NCI-H1694 (cell line): ENCODE results near the gene SIGLEC11.
A peak's percentile ranks its signal among the peaks of the same experiment; 100 is the strongest.
"Not testable (repeated sequence)": the region's sequence is repeated elsewhere in the genome, so short reads cannot be mapped to it uniquely, and the experiment has no call there.

Source experiments
- DNase-seq: peaks from one replicate; lab custom pipeline; 2025; lab: John Stamatoyannopoulos, UW

SIGLEC11 gene

DNA sequence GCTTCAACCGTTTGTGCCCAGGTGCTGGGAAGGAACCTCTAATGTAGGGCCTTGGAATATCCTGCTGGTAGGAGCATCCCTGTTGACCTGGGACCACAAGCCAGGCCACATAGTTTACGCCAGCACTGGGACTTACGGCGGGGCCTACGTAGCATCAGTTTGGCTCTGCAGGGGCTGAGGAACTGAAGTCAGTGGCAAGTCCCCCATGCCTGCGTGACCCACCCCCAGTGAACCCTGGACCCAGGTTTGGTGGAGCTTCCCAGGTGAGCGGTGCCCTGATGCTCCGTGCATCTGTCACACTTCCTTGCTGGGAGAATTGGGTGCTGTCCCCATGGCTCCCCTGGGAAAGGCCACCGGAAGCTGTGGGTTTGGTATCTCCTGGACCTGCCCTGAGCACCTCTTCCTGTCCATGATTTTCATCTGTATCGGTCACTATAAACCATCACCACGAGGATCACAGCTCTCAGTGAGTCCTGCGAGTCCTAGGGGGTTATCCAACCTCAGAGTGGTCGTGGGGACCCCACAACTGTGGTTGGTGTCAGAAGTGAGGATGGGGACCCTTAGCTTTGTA lies 9.9 kb downstream of the SIGLEC11 start:
- DNase-seq: no peak

DNA sequence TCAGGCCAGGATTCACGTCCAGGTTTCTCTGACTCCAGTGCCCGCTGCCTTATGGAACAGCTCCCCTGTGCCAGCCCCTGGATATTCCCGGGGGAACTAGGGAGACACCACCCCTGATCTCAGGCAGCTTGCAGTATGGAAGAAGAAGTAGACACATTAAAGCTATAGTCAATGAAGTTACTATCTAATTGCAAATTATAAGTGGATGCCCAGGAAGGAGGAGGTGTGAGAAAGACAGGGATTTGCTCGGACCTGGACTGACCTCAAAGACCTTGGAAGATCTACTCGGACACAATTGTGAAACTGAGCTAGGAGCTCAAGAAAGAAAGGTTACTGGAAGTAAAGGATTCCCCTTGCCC lies 10.4 kb downstream of the SIGLEC11 start:
- DNase-seq: no peak

DNA sequence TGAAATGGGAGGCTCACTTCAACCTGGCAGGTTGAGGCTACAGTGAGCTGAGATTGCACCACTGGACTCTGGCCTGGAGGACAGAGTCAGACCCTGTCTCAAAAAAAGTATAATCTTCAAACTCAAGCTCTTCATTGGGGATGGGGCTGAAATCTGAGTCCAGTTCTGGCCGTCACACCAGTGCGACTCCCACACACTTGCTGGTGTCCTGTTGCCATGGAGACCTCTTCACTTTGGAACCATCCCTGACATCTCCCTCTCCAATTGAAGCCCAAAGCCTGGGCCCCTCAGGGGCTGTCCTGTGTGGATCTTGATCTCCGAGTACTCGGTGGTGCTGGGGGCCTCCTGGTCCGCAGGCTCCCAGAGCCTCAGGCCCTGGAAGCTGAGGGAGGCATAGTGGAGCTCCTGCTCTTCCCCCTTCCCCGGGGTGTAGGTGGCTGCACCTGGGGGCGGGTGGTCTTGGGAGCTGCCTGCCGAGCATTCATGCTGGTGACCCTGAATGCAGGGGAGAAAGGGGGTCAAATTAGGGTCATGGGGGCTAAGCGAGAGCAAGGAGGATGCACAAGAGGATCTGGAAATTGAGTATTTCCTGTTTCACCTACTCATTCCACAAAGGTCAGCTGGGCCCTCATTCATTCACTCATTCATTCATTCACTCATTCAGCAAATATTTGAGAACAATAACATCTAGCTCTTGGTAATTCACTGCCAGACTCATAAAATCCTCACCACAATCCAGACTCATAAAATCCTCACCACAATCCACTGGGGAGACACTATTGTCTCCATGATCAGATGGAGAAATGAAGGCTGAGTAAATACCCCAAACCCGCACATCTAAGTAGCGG lies 11.0 kb downstream of the SIGLEC11 start:
- no peak for DNase-seq

DNA sequence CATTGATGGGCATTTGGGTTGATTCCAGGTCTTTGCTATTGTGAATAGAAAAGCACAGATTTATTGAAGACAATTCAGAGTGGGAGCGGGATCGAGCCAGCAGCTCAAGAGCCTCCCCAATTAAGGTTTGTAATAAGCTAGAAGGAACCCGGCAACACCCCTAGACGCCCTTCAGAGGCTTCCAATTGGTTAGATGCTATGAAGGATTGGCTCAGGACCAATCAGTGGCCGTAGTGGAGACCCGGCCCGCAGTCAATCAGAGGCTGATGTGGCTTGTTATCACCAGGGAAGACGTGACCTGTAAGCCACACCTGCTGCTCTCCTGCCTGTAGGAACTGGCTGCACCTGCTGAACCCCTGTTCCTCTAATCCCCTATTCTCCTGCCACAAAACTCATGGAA lies 14.6 kb downstream of the SIGLEC11 start:
- DNase-seq: no peak

- DNase-seq: not testable (repeated sequence)
Observed at GRCh38 chr19:49944567-49944966, 16.4 kb downstream of the SIGLEC11 start.

GRCh38 chr19:49940482-49940791 lies 20.5 kb downstream of the SIGLEC11 start:
- no peak for DNase-seq

DNA sequence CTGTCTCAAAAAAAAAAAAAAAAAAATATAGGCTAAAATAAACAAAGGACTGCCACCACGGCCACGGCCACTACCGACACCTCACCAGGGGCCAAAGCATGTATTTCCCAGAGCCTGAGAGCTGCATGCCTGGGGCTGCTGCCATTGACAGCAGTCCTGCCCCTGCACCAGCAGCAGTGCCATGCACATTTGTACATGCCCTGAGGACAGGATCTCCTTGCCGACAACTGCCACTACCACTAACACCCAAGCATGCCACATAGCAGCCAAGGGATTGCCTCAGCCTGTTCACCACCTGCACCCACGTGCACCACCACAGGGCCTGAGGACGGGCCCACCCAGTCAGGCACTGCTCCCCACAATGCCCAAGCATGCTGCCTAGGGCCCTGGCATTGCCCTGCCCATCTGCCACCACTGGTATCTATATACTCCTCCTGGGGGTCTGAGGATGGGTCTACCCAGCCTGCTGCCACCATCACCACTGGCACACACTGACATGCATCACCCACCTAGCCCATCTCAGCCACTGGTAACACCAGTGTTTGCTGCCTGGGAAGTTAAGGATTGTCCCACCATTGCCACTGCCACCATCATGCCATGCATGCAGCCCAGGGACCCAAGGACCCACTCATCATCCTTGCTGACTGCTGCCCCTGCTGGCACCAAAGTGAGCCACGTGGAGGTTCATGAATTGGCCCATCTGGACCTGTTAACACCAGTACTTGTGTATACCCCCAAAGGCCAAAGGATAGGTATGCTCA lies 21.1 kb downstream of the SIGLEC11 start:
- DNase-seq: no peak

DNA sequence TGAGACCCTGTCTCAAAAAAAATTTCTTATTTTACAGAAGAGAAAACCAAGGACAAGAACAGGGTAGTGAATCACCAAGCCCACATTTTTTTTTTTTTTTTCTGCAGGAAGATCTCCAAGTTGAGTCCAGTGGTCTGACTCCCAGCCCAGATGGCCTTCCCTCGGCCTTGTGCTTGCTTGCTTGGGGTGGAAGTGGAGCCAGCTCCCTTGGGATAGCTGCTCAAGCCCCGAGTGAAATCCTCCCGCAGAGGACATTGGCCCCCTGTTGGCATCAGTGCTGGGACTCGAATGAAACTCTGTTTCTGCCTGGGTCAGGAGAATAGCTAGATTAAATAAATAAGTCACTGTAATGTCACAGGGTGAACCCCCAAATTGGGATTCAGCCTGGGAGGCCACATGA lies 22.3 kb downstream of the SIGLEC11 start:
- no peak for DNase-seq

- peak; percentile 71 for DNase-seq
Observed at GRCh38 chr19:49937750-49938381, 23.1 kb downstream of the SIGLEC11 start.

DNA sequence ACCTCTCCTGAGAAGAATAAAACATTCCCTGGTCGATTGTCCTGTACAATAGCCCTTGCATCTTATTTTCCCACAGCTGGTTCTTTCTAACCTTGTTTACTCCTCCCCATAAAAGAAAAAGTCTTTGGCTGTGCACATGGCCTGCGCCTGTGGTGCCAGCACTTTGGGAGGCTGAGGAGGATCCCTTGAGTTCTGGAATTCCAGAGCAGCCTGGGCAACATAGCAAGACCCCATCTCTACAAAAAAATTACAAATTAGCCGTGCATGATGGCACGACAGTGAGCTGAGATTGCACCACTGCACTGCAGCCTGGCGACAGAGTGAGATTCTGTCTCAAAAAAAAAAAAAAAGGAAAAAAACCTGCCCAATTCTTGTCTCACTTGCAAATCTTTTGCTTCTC lies 24.4 kb downstream of the SIGLEC11 start:
- DNase-seq: no peak

DNA sequence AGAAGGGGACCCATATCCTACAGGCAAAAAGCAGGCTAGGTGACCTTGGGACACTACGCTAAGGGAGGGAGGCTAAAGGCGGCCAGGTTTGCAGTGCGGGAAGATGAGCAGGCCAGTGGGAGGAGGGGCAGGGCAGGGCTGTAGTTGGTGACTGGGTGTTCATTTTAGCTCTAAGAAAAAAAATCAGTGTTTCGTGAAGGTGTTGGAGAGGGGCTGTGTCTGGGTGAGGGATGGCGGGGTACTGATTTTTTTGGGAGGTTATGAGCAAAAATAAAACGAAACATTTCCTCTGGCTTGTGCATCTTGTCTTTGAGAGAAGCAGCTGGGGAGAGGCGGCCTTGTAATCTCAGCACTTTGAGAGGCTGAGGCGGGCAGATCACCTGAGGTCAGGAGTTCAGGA lies 27.3 kb downstream of the SIGLEC11 start:
- no peak for DNase-seq

- DNase-seq: no peak
Observed at GRCh38 chr19:49932731-49933131, 28.2 kb downstream of the SIGLEC11 start.

GRCh38 chr19:49932041-49932451 lies 28.9 kb downstream of the SIGLEC11 start:
- DNase-seq: no peak

DNA sequence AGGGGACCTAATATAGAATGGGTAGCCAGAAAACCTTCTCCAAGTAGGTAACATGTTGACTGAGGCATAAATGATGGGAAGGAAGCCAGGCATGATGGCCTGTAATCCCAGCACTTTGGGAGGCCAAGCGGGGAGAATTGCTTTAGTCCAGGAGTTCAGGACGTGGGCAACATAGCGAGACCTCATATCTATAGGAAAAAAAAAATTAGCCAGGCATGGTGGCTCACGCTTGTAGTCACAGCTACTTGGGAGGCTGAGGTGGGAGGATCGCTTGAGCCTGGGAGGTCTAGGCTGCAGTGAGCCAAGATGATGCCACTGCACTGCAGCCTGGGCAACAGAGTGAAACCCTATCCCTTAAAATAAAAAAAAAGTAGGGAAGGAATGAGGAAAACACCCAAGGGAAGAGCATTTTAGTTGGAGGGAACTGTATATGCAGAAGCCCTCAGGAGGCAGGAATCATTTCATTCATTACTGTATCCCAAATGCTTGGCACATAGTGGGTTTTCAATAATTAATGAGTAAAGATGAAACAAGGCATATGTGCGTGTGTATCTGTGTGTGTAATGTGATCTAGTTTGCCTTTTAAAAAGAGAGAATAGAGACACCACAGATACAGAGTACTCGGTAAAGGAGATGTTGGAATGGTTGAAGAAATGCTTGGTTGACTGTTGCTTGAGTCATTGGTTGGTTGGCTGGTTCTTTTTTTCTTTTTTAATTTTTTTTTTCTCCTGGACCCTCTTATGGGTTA lies 29.5 kb downstream of the SIGLEC11 start:
- DNase-seq: no peak

DNA sequence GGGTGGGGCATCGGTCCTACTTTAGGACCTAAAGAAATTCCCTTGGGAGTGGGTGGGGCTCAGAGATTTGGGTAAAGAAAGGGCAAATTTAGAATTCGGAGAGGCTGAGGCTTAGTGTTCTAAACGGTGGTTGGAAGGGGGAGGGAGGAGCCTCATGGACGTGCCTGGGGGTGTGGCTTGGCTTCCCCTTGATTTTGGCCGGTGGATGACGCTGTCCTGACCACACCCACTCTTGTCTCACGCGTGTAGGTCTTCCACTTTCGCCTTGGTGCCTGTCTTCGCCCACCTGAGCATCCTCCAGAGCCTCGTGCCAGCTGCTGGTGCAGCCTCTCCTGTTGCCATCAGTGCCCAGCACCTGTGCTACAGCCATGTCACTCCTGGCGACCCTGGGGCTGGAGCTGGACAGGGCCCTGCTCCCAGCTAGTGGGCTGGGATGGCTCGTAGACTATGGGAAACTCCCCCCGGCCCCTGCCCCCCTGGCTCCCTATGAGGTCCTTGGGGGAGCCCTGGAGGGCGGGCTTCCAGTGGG lies 30.4 kb downstream of the SIGLEC11 start:
- no peak for DNase-seq

GRCh38 chr19:49929611-49930482 lies 31.1 kb downstream of the SIGLEC11 start:
- DNase-seq: peak; percentile 90

DNA sequence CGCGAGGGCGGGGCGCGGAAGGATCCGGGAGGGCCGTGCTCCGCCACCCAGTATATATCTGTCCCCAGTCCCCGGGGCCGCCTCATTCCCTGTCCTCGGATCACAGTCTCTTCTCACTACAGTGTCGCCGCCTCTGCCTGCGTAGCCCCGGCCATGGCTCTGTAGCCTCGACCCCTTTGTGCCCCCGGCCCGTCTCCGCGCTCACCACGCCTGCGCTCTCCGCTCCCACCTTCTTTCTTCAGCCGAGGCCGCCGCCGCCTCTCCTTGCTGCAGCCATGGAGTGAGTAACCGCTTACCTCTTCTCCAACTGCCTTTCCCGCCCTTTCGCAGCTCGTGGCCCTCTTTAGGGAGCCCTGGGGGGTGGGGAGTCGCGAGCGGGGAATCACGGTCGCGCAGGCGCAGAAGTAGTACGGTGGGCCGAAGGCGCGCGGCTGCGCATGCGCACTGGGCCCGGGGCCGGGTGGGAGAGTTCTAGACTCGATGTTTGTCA lies 31.8 kb downstream of the SIGLEC11 start, which contains the start of the genes ATF5 and NUP62:
Gene ATF5 (plus strand): TSS at position 85 of the 490 bp plus-strand sequence. CDS start 1,646 bp downstream, outside the sequence.
Gene NUP62 (minus strand): TSS at position 384 of the 490 bp plus-strand sequence. CDS start 19,697 bp downstream, outside the sequence.
- peak; percentile 83 for DNase-seq

DNA sequence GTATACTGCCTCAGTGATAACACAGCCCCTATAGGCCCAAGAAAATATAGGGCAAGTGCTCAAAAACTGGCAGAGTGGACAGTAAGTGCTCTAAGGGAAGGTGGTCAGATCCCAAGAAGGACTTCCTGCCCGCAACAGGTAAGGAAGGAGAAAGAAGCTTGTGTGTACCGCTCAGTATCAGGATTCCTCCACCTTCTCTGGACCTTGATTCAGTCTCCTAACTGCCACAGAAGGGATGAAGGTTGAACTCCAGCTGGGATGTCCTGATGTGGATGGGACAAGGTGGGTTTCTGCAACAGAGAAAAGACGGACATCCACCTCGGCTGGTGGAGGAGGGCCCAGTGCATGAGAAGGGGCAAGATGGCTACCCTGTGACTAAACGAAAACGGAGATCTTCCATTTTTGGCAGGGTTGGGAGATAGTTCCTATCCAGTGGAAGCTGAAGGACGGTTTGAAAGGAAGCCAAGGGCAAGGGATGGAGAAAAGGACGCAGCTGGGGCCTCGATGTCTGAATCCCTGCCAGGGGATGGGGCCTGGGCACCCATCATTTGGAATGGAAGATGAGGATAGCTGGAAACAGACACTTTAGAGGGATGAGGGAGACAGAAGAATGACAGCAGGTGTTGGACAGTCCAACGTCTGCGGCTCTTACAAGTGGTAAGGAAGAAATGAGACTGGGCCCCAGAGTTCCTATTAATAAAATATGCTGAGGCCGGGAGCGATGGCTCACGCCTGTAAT lies 33.3 kb downstream of the SIGLEC11 start:
- DNase-seq: no peak

- DNase-seq: no peak
Observed at GRCh38 chr19:49926515-49926914, 34.5 kb downstream of the SIGLEC11 start.

GRCh38 chr19:49925486-49925885 lies 35.5 kb downstream of the SIGLEC11 start:
- no peak for DNase-seq
